ENCODE measurements around the gene ATP5MC2. TPM values are rescaled to one million over a fixed set of nuclear protein-coding genes. Genes with fewer than 3 reads are reported as not detected.
"Not testable (repeated sequence)": the region's sequence is repeated elsewhere in the genome, so short reads cannot be mapped to it uniquely, and the experiment has no call there.

Gene ATP5MC2
- total RNA-seq, 2 donors from 2014 or later = 221 to 334 TPM

DNA sequence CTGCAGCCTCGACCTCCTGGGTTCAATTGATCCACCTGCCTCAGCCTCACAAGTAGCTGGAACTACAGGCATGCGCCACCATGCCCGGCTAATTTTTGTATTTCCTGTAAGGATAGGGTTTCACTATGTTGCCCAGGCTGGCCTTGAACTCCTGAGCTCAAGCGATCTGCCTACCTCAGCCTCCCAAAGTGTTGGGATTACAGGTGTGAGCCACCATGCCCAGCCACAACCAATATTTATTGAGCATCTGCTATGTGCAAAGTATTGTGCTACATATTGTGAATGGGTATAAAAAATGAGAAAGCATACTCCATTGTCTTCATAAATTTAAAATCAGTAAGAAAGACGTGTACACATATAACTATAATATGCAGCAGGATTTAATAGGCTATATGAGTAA lies 4.2 kb upstream of the ATP5MC2 start:
- H3K4me3 Mint-ChIP-seq; DNase-seq (ENCODE audit: low spot score); H3K27ac Mint-ChIP-seq; H3K9me3 Mint-ChIP-seq; ATAC-seq; H3K36me3 Mint-ChIP-seq: not testable (repeated sequence)
- Mint-ChIP-seq H3K4me1 (ENCODE audit: low read depth in 2 of 2) (peaks cover 7 to 12% of the 10 kb centered on the region in 2 donors), H3K27me3 (peaks cover 15 to 32% of the 10 kb centered on the region in 2 donors)

DNA sequence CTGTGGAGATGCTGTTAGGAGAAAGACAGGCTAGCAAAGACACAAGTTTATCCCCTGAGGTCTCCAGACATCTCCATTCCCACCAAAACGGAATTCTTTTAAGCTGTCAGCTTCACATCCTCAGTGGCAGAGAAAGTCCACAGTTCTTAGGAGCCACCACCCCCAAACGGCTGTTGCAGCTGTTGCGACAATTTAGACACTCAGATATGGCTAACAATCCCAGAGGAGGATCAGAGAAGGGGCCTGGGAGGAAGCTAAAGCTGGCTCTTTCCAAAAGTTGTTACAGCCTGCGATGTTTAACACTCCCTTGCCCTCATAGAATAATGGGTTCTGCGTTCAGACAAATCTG lies 1.9 kb upstream of the ATP5MC2 start:
- Mint-ChIP-seq H3K27me3 (peaks cover 11 to 32% of the 10 kb centered on the region in 2 donors), H3K27ac (no peak overlapping the region), H3K4me1 (ENCODE audit: low read depth in 2 of 2) (peaks cover 18 to 26% of the 10 kb centered on the region in 2 donors), H3K36me3 (no peaks in the 10 kb centered on the region), H3K4me3 (peak overlapping the region; percentile 0), H3K9me3 (no peaks in the 10 kb centered on the region)
- ATAC-seq (no peak), DNase-seq (ENCODE audit: low spot score) (no peak)

DNA sequence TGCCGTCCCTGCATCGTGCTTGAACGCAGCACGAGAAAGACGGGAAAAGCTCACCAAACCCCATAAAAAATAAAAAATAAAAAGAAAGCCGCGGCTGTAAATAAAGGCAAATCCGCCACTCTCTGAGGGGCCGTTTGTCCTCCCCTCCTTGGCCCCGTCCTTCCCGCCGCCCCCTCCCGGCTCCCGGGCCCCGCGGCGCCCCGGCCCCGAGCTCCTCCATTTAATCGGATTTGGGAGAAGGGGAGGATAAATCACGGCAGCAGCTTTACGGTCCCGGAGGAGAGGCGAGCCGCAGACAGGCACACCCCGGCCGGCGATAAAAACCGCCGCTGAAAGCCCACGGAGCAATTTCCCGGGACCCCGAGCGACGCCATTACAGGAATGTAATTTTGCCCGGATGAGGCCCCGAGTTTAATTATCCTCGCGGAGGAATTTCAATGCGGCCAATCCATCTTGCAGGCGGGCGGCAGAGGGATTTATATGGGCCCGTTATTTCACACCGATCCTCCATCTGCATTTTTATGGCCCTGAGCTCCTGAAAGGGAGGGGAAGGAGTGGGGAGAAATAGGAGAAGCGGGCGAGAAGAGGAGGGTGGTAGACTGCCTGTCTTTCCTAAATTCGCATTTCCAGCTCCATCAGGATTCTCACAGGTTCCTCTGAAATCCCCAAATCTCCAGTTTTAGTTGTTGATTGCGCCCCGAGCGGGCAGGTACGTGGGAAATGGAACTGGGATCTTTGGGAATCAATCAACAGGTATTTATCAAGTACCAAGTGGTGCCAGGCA lies 1.3 kb upstream of the ATP5MC2 start:
- peaks cover 18 to 26% of the 10 kb centered on the region in 2 donors for H3K4me1 Mint-ChIP-seq (ENCODE audit: low read depth in 2 of 2)
- no peaks in the 10 kb centered on the region for H3K9me3 Mint-ChIP-seq
- DNase-seq (ENCODE audit: low spot score) (no peak), ATAC-seq (no peak)
- H3K27ac Mint-ChIP-seq = peak overlapping the region in 1 of 2 donors; percentile 87
- H3K36me3 Mint-ChIP-seq = no peaks in the 10 kb centered on the region
- H3K4me3 Mint-ChIP-seq = peak overlapping the region; percentile 96
- peaks cover 11 to 32% of the 10 kb centered on the region in 2 donors for H3K27me3 Mint-ChIP-seq

DNA sequence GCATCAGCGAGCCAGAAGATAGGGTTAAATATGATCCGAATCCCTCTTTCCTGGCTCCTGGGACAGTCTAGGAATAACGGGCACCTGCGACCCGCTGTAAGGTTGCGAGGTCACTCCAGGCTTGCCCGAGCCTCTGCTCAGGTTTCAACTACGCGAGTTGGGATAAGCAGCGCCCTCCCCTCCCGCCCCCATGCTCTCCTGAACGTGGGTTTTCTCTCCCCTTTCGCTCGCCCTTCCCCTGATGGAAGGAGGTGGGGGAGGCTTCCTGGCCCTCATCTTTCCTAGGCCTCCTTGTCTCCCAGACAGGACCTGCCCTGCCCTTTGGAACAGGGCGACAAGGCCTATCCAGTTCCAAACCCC lies 753 bp upstream of the ATP5MC2 start:
- no peaks in the 10 kb centered on the region for H3K9me3 Mint-ChIP-seq
- peak overlapping the region; percentile 83 to 87 for H3K27ac Mint-ChIP-seq
- ATAC-seq (no peak), DNase-seq (ENCODE audit: low spot score) (no peak)
- peak overlapping the region; percentile 96 for H3K4me3 Mint-ChIP-seq
- peaks cover 11 to 32% of the 10 kb centered on the region in 2 donors for H3K27me3 Mint-ChIP-seq
- peaks cover 19 to 26% of the 10 kb centered on the region in 2 donors for H3K4me1 Mint-ChIP-seq (ENCODE audit: low read depth in 2 of 2)
- H3K36me3 Mint-ChIP-seq = no peaks in the 10 kb centered on the region

DNA sequence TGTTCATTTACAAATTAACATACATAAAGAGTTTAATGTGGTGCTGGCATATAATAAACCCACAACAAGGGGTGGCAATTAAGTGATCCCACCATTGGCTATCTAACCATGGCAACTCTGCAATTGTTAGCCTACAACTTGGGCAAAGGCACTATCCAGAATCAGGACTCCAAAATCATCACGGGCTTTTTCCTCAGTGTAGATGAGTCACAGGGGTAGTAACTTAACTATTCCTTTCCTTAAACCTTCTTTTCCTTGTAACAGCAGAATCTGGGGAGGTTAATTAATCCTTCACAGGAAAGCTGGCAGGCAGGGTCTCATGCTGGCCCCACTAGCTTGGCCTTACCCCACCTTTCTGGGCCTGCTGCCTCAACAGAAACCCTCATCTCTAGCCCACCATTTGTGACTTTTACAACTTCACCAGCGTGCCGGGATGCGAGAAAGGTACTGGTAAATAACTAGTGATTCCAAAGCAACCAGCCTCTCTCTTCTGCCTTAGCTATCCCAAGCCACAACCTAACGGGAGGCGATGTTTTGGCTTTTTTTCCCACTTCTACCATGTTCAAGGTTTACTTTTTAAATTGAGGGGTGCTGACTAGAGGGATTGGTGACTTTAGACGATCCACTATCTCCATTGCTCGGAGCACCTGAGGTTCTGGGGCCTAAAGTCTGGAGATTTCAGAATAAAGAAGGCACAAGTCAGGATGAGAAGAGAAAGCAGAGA lies 744 bp downstream of the ATP5MC2 start:
- peaks cover 7% of the 10 kb centered on the region for H3K36me3 Mint-ChIP-seq
- peaks cover 11 to 28% of the 10 kb centered on the region in 2 donors for H3K27me3 Mint-ChIP-seq
- no peaks in the 10 kb centered on the region for H3K9me3 Mint-ChIP-seq
- DNase-seq (ENCODE audit: low spot score) = no peak
- peaks cover 24 to 33% of the 10 kb centered on the region in 2 donors for H3K4me1 Mint-ChIP-seq (ENCODE audit: low read depth in 2 of 2)
- H3K27ac Mint-ChIP-seq = peak overlapping the region; percentile 83 to 87
- ATAC-seq = no peak
- peak overlapping the region; percentile 96 for H3K4me3 Mint-ChIP-seq

DNA sequence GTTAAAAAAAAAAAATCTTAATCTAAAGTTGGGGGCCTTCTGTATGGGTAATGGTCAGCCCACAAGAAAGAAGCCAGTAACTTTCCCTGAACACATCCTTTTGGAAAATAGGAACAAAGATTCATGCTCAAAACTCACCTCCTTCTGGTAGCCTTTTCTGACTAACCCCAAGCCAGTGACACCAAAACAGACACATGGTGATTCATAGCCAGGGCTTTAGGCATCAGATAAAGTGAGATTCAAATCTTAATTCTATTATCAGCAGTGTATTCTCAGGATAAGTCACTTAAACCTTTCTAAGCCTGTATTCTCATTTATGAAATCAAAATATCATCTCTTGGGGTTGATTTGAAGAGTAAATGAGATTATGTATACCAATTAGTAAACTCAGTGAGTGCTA lies 4.9 kb downstream of the ATP5MC2 start:
- ATAC-seq = no peak
- no peak overlapping the region for H3K4me3 Mint-ChIP-seq

DNA sequence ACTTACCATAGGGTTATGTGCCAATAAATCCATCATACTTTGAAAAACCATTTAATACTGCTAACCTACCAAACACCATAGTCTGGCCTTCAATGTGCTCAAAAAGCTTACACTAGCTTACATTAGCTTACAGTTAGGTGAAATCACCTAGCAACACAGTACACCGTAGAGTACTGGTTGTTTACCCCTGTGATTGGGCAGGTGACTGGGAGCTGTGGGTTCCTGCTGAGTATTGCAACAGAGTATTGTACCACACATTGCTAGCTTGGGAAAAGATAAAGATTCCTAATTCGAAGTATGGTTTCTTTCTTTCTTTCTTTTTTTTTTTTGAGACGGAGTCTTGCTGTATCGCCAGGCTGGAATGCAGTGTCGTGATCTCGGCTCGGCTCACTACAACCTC lies 5.6 kb downstream of the ATP5MC2 start:
- Mint-ChIP-seq H3K36me3 (peaks cover 18% of the 10 kb centered on the region), H3K9me3 (no peaks in the 10 kb centered on the region), H3K27ac (no peak overlapping the region), H3K4me3 (no peak overlapping the region), H3K4me1 (ENCODE audit: low read depth in 2 of 2) (peaks cover 23 to 24% of the 10 kb centered on the region in 2 donors), H3K27me3 (no peaks in the 10 kb centered on the region)
- DNase-seq (ENCODE audit: low spot score) (no peak), ATAC-seq (no peak)

More for the DNA sequence above, 4.9 kb downstream of the ATP5MC2 start:
- Mint-ChIP-seq H3K9me3 (no peaks in the 10 kb centered on the region), H3K4me1 (ENCODE audit: low read depth in 2 of 2) (peaks cover 25 to 28% of the 10 kb centered on the region in 2 donors), H3K36me3 (peaks cover 13% of the 10 kb centered on the region), H3K27me3 (no peaks in the 10 kb centered on the region), H3K27ac (no peak overlapping the region)
- no peak for DNase-seq (ENCODE audit: low spot score)

DNA sequence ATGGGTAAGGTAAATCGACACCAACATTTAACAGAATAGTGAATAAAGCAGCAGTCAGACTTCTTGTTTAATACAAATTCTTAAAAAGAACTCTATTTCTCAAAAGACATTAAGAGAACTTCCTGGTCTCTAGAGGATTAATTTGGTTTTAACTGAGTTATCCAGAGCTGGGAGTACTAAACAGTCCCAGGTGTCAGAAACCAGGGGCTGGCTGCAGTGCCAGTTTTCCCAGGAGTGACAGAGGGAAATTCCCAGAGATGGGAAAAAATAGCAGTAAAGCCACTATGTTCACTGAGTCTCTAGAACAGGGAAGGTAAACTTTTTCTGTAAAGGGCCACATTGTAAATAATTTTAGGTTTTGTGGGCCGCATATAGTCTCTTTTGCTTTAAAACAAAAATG lies 8.8 kb downstream of the ATP5MC2 start:
- Mint-ChIP-seq H3K9me3 (no peaks in the 10 kb centered on the region), H3K27ac (no peak overlapping the region), H3K36me3 (peaks cover 31% of the 10 kb centered on the region), H3K27me3 (no peaks in the 10 kb centered on the region), H3K4me3 (no peak overlapping the region), H3K4me1 (ENCODE audit: low read depth in 2 of 2) (peaks cover 12% of the 10 kb centered on the region in 2 donors)
- ATAC-seq = no peak
- no peak for DNase-seq (ENCODE audit: low spot score)

DNA sequence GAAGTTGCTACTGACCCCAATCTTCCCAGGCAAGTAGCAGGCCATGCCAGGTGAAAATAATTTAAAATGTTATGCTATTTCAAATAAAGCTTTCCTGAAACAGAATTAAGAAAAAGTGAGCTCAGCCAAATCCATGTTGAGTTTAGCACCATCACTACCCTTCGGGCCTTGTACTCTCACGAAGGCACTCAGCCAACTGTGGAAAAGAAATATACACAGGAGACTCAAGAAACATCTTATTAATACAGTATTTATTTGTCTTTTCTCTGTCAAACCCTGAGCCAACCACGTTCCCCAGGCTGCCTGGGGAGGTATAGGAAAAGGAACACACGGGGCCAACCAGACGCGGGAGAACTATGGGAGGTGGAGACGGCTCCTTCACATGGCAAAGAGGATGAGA lies 10.9 kb downstream of the ATP5MC2 start:
- Mint-ChIP-seq H3K4me3 (no peak overlapping the region), H3K36me3 (peaks cover 21% of the 10 kb centered on the region), H3K27me3 (no peaks in the 10 kb centered on the region), H3K27ac (peak overlapping the region in 1 of 2 donors; percentile 1), H3K4me1 (ENCODE audit: low read depth in 2 of 2) (peaks cover 4 to 5% of the 10 kb centered on the region in 2 donors), H3K9me3 (no peaks in the 10 kb centered on the region)
- DNase-seq (ENCODE audit: low spot score) (no peak), ATAC-seq (no peak)

DNA sequence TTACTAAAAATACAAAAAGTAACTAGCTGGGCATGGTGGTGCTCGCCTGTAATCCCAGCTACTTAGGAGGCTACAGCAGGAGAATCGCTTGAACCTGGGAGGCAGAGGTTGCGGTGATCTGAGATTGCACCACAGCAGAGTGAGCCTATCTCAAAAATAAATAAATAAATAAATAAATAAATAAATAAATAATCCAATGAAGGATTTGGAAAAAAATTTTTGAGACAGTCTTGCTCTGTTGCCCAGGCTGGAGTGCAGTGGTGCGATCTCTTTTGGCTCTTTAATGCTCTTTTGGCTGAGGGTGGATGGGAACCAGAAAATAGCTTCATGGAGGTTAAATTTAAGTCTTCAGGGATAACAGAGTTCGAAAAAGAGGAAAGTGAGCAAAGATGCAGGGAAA lies 11.7 kb downstream of the ATP5MC2 start:
- DNase-seq (ENCODE audit: low spot score) (no peak), ATAC-seq (no peak)
- Mint-ChIP-seq H3K9me3 (no peaks in the 10 kb centered on the region), H3K36me3 (peaks cover 17% of the 10 kb centered on the region), H3K27me3 (no peaks in the 10 kb centered on the region), H3K27ac (no peak overlapping the region), H3K4me3 (no peak overlapping the region), H3K4me1 (ENCODE audit: low read depth in 2 of 2) (peaks cover 0 to 5% of the 10 kb centered on the region in 2 donors)

DNA sequence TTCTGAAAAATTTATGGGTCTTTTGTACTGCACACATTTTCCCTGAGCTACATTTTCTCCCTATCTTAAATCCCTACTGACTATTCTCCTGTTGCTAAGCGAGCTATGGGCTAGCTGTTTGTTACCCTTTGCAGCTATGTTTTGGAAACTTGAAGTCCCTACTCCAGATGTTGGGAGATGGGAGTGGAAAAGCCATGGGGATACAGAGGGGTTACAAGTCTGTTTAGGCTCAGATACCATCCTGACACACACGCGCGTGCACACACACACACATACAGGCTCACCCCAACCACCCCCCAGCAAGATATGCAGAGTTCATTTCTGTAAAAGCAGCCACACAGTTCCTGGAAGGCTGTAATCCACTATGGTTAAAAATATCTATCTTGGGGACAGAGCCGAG lies 15.8 kb downstream of the ATP5MC2 start:
- no peak for DNase-seq (ENCODE audit: low spot score)
- ATAC-seq = no peak
- Mint-ChIP-seq H3K4me3 (no peak overlapping the region), H3K27me3 (no peaks in the 10 kb centered on the region), H3K27ac (no peak overlapping the region), H3K9me3 (no peaks in the 10 kb centered on the region), H3K4me1 (ENCODE audit: low read depth in 2 of 2) (peaks cover 0 to 5% of the 10 kb centered on the region in 2 donors), H3K36me3 (peaks cover 10% of the 10 kb centered on the region)

DNA sequence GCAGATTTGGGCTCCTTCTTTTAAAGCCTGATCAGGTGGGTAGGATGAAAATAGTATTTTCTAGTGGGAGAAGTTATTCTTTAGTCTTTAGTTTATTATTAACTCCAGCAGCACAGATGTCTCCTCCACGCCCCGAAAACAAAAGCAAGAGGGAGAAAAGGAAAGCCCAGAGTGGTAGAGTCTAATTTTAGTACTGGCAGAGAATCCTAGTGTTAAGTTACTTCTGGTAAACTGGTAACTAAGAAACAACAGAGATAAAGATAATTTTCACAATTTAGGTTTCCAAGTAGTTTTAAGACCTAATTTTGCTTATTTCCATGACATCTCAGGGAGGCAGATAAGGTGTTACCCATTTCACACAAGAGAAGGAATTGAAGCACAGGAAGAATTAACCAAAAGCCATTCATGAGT lies 16.3 kb downstream of the ATP5MC2 start:
- ATAC-seq (no peak), DNase-seq (ENCODE audit: low spot score) (no peak)
- H3K4me1 Mint-ChIP-seq (ENCODE audit: low read depth in 2 of 2) = peaks cover 0 to 5% of the 10 kb centered on the region in 2 donors
- H3K27me3 Mint-ChIP-seq = no peaks in the 10 kb centered on the region
- H3K9me3 Mint-ChIP-seq = no peaks in the 10 kb centered on the region
- no peak overlapping the region for H3K4me3 Mint-ChIP-seq
- H3K27ac Mint-ChIP-seq = no peak overlapping the region
- peaks cover 5% of the 10 kb centered on the region for H3K36me3 Mint-ChIP-seq

DNA sequence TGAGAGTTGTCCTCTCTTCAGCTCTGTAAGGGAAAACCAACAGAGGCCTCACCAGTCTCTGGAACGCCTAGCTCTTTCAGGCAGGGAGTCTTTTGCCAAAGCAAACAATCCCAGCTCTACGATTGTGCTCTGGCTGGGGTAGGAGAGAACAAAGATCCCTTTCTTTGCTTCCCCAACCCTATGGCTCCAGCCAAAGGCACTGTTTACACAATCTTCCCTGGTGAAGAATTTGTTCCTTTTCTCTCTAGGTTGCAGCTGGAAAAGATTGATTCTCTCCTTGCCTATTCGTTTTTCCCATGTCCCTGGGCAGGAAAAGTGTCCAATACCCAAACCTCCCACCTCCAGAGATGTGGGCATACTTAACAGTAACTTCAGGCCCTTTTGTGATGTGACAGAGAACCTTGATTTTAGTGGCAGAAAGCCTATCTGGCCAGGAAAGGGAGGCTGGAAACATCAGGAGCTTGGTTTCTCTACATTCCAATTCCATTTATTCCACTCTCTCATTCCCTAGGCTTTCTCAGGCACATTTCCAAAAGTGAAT lies 16.8 kb downstream of the ATP5MC2 start:
- H3K27ac Mint-ChIP-seq = no peak overlapping the region
- DNase-seq (ENCODE audit: low spot score) = no peak
- no peaks in the 10 kb centered on the region for H3K27me3 Mint-ChIP-seq
- no peak overlapping the region for H3K4me3 Mint-ChIP-seq
- peaks cover under 1% of the 10 kb centered on the region for H3K36me3 Mint-ChIP-seq
- no peak for ATAC-seq
- no peaks in the 10 kb centered on the region for H3K4me1 Mint-ChIP-seq (ENCODE audit: low read depth in 2 of 2)
- H3K9me3 Mint-ChIP-seq = no peaks in the 10 kb centered on the region

DNA sequence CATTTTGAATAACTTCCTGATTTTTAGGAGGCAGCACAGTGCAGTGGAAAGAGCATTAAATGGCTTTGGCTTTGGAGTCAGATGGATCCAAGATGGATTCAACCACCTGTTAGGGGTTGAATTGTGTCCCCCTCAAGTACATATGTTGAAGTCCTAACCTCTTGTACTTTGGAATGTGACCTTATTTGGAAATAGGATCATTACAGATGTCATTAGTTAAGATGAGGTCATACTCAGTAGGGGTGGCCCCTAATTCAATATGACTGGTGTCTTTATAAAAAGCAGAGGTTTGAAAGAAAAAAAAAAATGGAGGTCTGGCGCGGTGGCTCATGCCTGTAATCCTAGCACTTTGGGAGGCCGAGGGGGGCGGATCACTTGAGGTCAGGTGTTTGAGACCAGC lies 18.8 kb downstream of the ATP5MC2 start:
- Mint-ChIP-seq H3K27ac (no peak overlapping the region), H3K9me3 (no peaks in the 10 kb centered on the region), H3K36me3 (no peaks in the 10 kb centered on the region), H3K4me3 (no peak overlapping the region), H3K4me1 (ENCODE audit: low read depth in 2 of 2) (no peaks in the 10 kb centered on the region), H3K27me3 (no peaks in the 10 kb centered on the region)
- DNase-seq (ENCODE audit: low spot score) (no peak), ATAC-seq (no peak)

Measured in natural killer cell treated with Interleukin-12 subunit alpha and Interleukin-12 subunit beta and Interleukin-15 and Interleukin-18, amount 100 ng/mL, for 72 hours (primary cell).